Measurements from ENCODE around the gene KCNIP1. TPM values are rescaled to one million over a fixed set of nuclear protein-coding genes. Genes with fewer than 3 reads are reported as not detected.
"Not testable (repeated sequence)": the region's sequence is repeated elsewhere in the genome, so short reads cannot be mapped to it uniquely, and the experiment has no call there.

Gene KCNIP1
- total RNA-seq, 1 experiment from 2014 or later = not detected

- peaks cover 3% of the 10 kb centered on the region for H3K9me3 Mint-ChIP-seq (ENCODE audit: low read depth, unreplicated experiment)
- no peaks in the 10 kb centered on the region for H3K36me3 Mint-ChIP-seq (ENCODE audit: insufficient read depth, unreplicated experiment)
- BruUV-seq (replicated peaks) = no TSS peak
- TF ChIP-seq, protein P1, sequence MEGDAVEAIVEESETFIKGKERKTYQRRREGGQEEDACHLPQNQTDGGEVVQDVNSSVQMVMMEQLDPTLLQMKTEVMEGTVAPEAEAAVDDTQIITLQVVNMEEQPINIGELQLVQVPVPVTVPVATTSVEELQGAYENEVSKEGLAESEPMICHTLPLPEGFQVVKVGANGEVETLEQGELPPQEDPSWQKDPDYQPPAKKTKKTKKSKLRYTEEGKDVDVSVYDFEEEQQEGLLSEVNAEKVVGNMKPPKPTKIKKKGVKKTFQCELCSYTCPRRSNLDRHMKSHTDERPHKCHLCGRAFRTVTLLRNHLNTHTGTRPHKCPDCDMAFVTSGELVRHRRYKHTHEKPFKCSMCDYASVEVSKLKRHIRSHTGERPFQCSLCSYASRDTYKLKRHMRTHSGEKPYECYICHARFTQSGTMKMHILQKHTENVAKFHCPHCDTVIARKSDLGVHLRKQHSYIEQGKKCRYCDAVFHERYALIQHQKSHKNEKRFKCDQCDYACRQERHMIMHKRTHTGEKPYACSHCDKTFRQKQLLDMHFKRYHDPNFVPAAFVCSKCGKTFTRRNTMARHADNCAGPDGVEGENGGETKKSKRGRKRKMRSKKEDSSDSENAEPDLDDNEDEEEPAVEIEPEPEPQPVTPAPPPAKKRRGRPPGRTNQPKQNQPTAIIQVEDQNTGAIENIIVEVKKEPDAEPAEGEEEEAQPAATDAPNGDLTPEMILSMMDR (IDR thresholded peaks at IDR 0.05; ENCODE audit: unreplicated experiment) = no peak
- H3K4me1 Mint-ChIP-seq (ENCODE audit: low read depth, unreplicated experiment) = no peaks in the 10 kb centered on the region
- intact Hi-C loops (cut with micrococcal nuclease; ENCODE audit: unreplicated experiment) = no loop called here
- no peak for DNase-seq
- H3K27ac Mint-ChIP-seq (ENCODE audit: unreplicated experiment) = no peak overlapping the region
- CTCF ChIA-PET = no interaction called here
- no peak overlapping the region for H3K4me3 Mint-ChIP-seq (ENCODE audit: low read depth, unreplicated experiment)
- peaks cover 33% of the 10 kb centered on the region for H3K27me3 Mint-ChIP-seq (ENCODE audit: unreplicated experiment)
Measured at GRCh38 chr5:170546282-170546681, 42.5 kb downstream of the KCNIP1 start.

- peaks cover 38% of the 10 kb centered on the region for H3K27me3 Mint-ChIP-seq (ENCODE audit: unreplicated experiment)
- H3K27ac Mint-ChIP-seq (ENCODE audit: unreplicated experiment); DNase-seq; H3K4me3 Mint-ChIP-seq (ENCODE audit: low read depth, unreplicated experiment); intact Hi-C loops (cut with micrococcal nuclease; ENCODE audit: unreplicated experiment); BruUV-seq (replicated peaks); H3K4me1 Mint-ChIP-seq (ENCODE audit: low read depth, unreplicated experiment); H3K36me3 Mint-ChIP-seq (ENCODE audit: insufficient read depth, unreplicated experiment); H3K9me3 Mint-ChIP-seq (ENCODE audit: low read depth, unreplicated experiment): not testable (repeated sequence)
- CTCF ChIA-PET = interaction anchor here (0.9 kb wide), 1 partner anchor 14 kb away, joined by 3 read pairs; no protein-coding TSS in a partner anchor
Measured at GRCh38 chr5:170550382-170550781, 46.6 kb downstream of the KCNIP1 start.

- TF ChIP-seq, protein P1 (IDR thresholded peaks at IDR 0.05; ENCODE audit: unreplicated experiment) = no peak
- CTCF ChIA-PET = interaction anchor here (0.9 kb wide), 1 partner anchor 14 kb away, joined by 3 read pairs; no protein-coding TSS in a partner anchor
- no TSS peak for BruUV-seq (replicated peaks)
- Mint-ChIP-seq H3K27ac (ENCODE audit: unreplicated experiment) (no peak overlapping the region), H3K36me3 (ENCODE audit: insufficient read depth, unreplicated experiment) (no peaks in the 10 kb centered on the region), H3K4me3 (ENCODE audit: low read depth, unreplicated experiment) (no peak overlapping the region), H3K4me1 (ENCODE audit: low read depth, unreplicated experiment) (no peaks in the 10 kb centered on the region), H3K9me3 (ENCODE audit: low read depth, unreplicated experiment) (no peaks in the 10 kb centered on the region), H3K27me3 (ENCODE audit: unreplicated experiment) (peaks cover 31% of the 10 kb centered on the region)
- DNase-seq = no peak
- intact Hi-C loops (cut with micrococcal nuclease; ENCODE audit: unreplicated experiment) = no loop called here
Measured at GRCh38 chr5:170551076-170551475, 47.3 kb downstream of the KCNIP1 start.

- CTCF ChIA-PET = no interaction called here
- Mint-ChIP-seq H3K36me3 (ENCODE audit: insufficient read depth, unreplicated experiment) (no peaks in the 10 kb centered on the region), H3K27ac (ENCODE audit: unreplicated experiment) (no peak overlapping the region), H3K9me3 (ENCODE audit: low read depth, unreplicated experiment) (no peaks in the 10 kb centered on the region), H3K4me1 (ENCODE audit: low read depth, unreplicated experiment) (no peaks in the 10 kb centered on the region), H3K4me3 (ENCODE audit: low read depth, unreplicated experiment) (no peak overlapping the region), H3K27me3 (ENCODE audit: unreplicated experiment) (peaks cover 26% of the 10 kb centered on the region)
- no TSS peak for BruUV-seq (replicated peaks)
- intact Hi-C loops (cut with micrococcal nuclease; ENCODE audit: unreplicated experiment) = no loop called here
- TF ChIP-seq, protein P1 (IDR thresholded peaks at IDR 0.05; ENCODE audit: unreplicated experiment) = no peak
- no peak for DNase-seq
Measured at GRCh38 chr5:170551622-170552021, 47.8 kb downstream of the KCNIP1 start.

DNA sequence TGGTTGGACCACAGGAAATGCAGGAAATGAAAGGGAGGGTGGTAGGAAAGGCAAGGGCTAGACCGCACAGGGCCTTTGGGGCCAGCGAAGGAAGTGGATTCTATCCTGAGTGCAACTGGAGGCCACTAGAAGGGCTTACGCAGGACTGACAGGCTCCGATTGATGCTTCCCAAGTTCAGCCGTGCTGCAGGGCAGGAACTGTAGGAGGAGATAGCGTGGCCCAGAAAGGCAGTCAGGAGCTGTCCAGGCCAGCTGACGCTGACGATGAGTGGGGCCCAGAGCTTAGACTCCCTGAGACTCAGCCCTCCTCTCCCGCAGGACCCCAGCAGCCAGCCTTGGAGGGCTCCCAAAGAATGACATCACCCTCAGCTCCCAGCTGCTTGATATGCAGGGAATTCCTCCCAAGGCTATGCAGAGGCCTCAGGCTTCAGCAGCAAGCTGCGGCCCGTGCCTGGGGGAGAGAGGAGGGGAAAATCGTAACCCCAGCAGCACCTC, 48.8 kb downstream of the KCNIP1 start:
- peaks cover 24% of the 10 kb centered on the region for H3K27me3 Mint-ChIP-seq (ENCODE audit: unreplicated experiment)
- DNase-seq = no peak
- H3K9me3 Mint-ChIP-seq (ENCODE audit: low read depth, unreplicated experiment) = no peaks in the 10 kb centered on the region
- CTCF ChIA-PET = interaction anchor here (0.7 kb wide), 1 partner anchor 12 kb away, joined by 3 read pairs; no protein-coding TSS in a partner anchor
- H3K4me3 Mint-ChIP-seq (ENCODE audit: low read depth, unreplicated experiment) = no peak overlapping the region
- H3K4me1 Mint-ChIP-seq (ENCODE audit: low read depth, unreplicated experiment) = no peaks in the 10 kb centered on the region
- H3K36me3 Mint-ChIP-seq (ENCODE audit: insufficient read depth, unreplicated experiment) = no peaks in the 10 kb centered on the region
- intact Hi-C loops (cut with micrococcal nuclease; ENCODE audit: unreplicated experiment) = no loop called here
- H3K27ac Mint-ChIP-seq (ENCODE audit: unreplicated experiment) = no peak overlapping the region
- BruUV-seq (replicated peaks) = no TSS peak
- TF ChIP-seq, protein P1 (IDR thresholded peaks at IDR 0.05; ENCODE audit: unreplicated experiment) = no peak
